Hepatocyte (in vitro differentiated cells): ENCODE measurements around the gene MSI2. TPM values are rescaled to one million over a fixed set of nuclear protein-coding genes. Genes with fewer than 3 reads are reported as not detected.

ENCODE experiments used
- DNase-seq: peaks from one replicate; pipeline ENCODE4 v3.0.0-alpha.2; 2016; ENCODE audit warnings: low spot score
- H2AFZ ChIP-seq: fragments of 200-600 bp; sonication (generic); 2 replicates; pipeline ENCODE4 v1.6.0; 2016; ENCODE audit warnings: antibody characterized with exemption, mild to moderate bottlenecking
- H3K27ac ChIP-seq: fragments of 200-600 bp; sonication (generic); 2 replicates; pipeline ENCODE4 v1.5.1; 2016; ENCODE audit warnings: mild to moderate bottlenecking
- H3K27me3 ChIP-seq: fragments of 200-600 bp; sonication (generic); 2 replicates; pipeline ENCODE4 v1.6.1; 2016
- H3K36me3 ChIP-seq: fragments of 200-600 bp; sonication (generic); replicated peaks from 2 replicates; pipeline ENCODE4 v1.5.1; 2016; ENCODE audit warnings: low read depth; ENCODE audit not compliant: insufficient read depth
- H3K4me1 ChIP-seq: fragments of 200-600 bp; sonication (generic); 2 replicates; pipeline ENCODE4 v1.5.1; 2016; ENCODE audit warnings: mild to moderate bottlenecking, moderate library complexity; ENCODE audit not compliant: insufficient read depth
- H3K4me2 ChIP-seq: fragments of 200-600 bp; sonication (generic); 2 replicates; pipeline ENCODE4 v1.6.0; 2016
- H3K4me3 ChIP-seq: fragments of 200-600 bp; sonication (generic); 2 replicates; pipeline ENCODE4 v1.5.1; 2016; ENCODE audit warnings: mild to moderate bottlenecking
- H3K79me2 ChIP-seq: fragments of 200-600 bp; sonication (generic); 2 replicates; pipeline ENCODE4 v1.6.0; 2017; ENCODE audit warnings: mild to moderate bottlenecking
- H3K9me2 ChIP-seq: fragments of 200-600 bp; sonication (generic); replicated peaks from 2 replicates; pipeline ENCODE4 v1.6.0; 2017; ENCODE audit warnings: mild to moderate bottlenecking; ENCODE audit not compliant: insufficient read depth
- H3K9me3 ChIP-seq: fragments of 200-600 bp; sonication (generic); 2 replicates; pipeline ENCODE4 v1.5.1; 2016; ENCODE audit warnings: low read depth, mild to moderate bottlenecking
- H4K20me1 ChIP-seq: fragments of 200-600 bp; sonication (generic); 2 replicates; pipeline ENCODE4 v1.6.0; 2016; ENCODE audit warnings: mild to moderate bottlenecking; ENCODE audit not compliant: insufficient read depth, poor library complexity, severe bottlenecking
- EZH2 ChIP-seq: fragments of 200-600 bp; sonication (generic); IDR thresholded peaks from 2 replicates; pipeline ENCODE4 v1.6.1; 2016; ENCODE audit warnings: antibody characterized with exemption, mild to moderate bottlenecking, borderline replicate concordance
- EZH2phosphoT487 ChIP-seq: fragments of 200-600 bp; sonication (generic); IDR thresholded peaks from one replicate; pipeline ENCODE4 v1.6.1; 2018; ENCODE audit warnings: antibody characterized with exemption, mild to moderate bottlenecking, low read depth, moderate library complexity; ENCODE audit not compliant: unreplicated experiment, severe bottlenecking
- WGBS: methylation state at CpG from one replicate; pipeline ENCODE4 v1.1.6; 2016; ENCODE audit warnings: low lambda C conversion rate; ENCODE audit errors: missing lambda C conversion rate; 5-methylcytosine and 5-hydroxymethylcytosine counted together
- polyA plus RNA-seq: library from polyadenylated mRNA; unstranded; fragments of >200 nt; fragmentation: Nextera tagmentation; extraction: Ambion mirVana; gene quantifications from 2 replicates; pipeline ENCODE4 v1.2.1, GENCODE V29; 2016
- total RNA-seq: library from RNA; depleted of rRNA; stranded (reverse); fragments of >200 nt; gene quantifications from 2 replicates; pipeline ENCODE4 v1.2.3, GENCODE V29; 2014
- TF ChIP-seq, protein P1 (sequence below): fragments of 200-600 bp; sonication (generic); IDR thresholded peaks from 2 replicates; pipeline ENCODE4 v1.5.1; 2016; ENCODE audit warnings: antibody characterized with exemption, mild to moderate bottlenecking; ENCODE audit not compliant: poor library complexity

The MSI2 gene
- total and polyA plus RNA-seq, 2 experiments from 2014 or later: 16.1 to 60.6 TPM

DNA sequence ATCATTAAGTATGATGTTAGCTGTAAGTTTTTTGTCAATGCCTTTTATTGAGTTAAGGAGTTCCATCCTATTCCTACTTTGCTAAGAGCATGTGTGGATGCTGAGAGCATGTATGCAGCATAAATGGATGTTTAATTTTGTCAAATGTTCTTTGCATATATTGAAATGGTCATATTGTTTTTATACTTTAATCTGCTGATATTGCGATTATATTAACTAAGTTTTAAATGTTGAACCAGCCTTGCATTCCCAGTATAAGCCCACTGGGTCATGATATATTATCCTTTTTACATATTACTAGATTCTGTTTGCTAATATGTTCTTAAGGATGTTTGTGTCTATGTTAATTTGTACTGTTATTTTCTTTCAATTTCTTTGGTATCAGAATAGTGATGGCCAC, 435.6 kb downstream of the MSI2 start:
- H2AFZ ChIP-seq: no peak overlapping the region
- no peaks in the 10 kb centered on the region for H3K27me3 ChIP-seq
- no peaks in the 10 kb centered on the region for H4K20me1 ChIP-seq
- H3K4me2 ChIP-seq: no peak overlapping the region
- DNase-seq: no peak
- 94% methylated on average over 1 of the region's 1 CpG for WGBS
- H3K4me3 ChIP-seq: no peak overlapping the region
- no peaks in the 10 kb centered on the region for H3K36me3 ChIP-seq
- H3K79me2 ChIP-seq: no peaks in the 10 kb centered on the region
- H3K4me1 ChIP-seq: no peaks in the 10 kb centered on the region
- H3K9me3 ChIP-seq: no peaks in the 10 kb centered on the region
- no peaks in the 10 kb centered on the region for H3K9me2 ChIP-seq
- TF ChIP-seq, protein P1, sequence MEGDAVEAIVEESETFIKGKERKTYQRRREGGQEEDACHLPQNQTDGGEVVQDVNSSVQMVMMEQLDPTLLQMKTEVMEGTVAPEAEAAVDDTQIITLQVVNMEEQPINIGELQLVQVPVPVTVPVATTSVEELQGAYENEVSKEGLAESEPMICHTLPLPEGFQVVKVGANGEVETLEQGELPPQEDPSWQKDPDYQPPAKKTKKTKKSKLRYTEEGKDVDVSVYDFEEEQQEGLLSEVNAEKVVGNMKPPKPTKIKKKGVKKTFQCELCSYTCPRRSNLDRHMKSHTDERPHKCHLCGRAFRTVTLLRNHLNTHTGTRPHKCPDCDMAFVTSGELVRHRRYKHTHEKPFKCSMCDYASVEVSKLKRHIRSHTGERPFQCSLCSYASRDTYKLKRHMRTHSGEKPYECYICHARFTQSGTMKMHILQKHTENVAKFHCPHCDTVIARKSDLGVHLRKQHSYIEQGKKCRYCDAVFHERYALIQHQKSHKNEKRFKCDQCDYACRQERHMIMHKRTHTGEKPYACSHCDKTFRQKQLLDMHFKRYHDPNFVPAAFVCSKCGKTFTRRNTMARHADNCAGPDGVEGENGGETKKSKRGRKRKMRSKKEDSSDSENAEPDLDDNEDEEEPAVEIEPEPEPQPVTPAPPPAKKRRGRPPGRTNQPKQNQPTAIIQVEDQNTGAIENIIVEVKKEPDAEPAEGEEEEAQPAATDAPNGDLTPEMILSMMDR: no peak
- TF ChIP-seq EZH2 (no peak), EZH2phosphoT487 (no peak)
- no peak overlapping the region for H3K27ac ChIP-seq

DNA sequence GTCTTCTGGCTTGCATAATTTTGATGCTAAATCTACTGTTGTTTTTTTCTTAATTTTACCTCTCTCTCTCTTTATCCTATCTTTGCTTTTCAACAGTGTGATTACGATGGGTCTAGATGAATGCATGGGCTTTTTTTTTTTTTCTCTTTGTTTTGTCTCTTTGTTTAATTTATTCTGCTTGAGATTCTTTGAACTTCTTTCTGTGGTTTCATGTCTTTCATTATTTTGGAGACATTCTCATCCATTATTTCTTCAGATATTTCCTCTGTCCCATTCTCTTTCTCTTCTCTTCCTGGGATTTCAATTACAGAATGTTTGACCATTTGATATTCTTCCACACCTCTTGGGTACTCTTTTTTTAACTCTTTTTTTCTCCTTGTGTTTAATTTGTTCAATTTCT, 436.4 kb downstream of the MSI2 start:
- Histone ChIP-seq H3K36me3 (no peaks in the 10 kb centered on the region), H3K4me3 (no peak overlapping the region), H3K27ac (no peak overlapping the region), H3K9me3 (no peaks in the 10 kb centered on the region), H3K79me2 (no peaks in the 10 kb centered on the region), H3K27me3 (no peaks in the 10 kb centered on the region), H3K4me1 (no peaks in the 10 kb centered on the region), H2AFZ (no peak overlapping the region), H3K9me2 (no peaks in the 10 kb centered on the region), H3K4me2 (no peak overlapping the region), H4K20me1 (no peaks in the 10 kb centered on the region)
- no peak for DNase-seq
- TF ChIP-seq, protein P1: no peak
- TF ChIP-seq EZH2phosphoT487 (no peak), EZH2 (no peak)
- 100% methylated on average over 1 of the region's 1 CpG for WGBS

DNA sequence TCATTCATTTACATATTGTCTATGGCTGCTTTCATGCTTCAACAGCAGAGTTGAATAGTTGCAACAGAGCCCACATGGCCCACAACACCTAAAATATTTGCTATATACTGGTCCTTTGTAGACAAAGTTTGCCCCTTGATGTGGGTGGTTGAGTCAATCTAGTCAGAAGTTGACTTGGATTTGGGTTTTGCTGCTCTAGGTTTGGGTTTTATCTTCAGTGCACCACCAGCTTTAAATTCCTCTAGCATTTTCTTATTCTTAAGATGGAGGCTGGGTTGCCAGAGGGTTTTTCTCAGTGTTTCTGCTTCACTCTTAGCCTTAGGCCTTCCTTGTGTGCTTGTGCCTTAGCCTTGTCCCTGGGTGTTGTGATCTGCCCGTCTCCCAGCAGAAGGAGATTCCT, 437.7 kb downstream of the MSI2 start:
- Histone ChIP-seq H3K36me3 (no peaks in the 10 kb centered on the region), H3K27ac (no peak overlapping the region), H3K79me2 (no peaks in the 10 kb centered on the region), H3K4me1 (no peaks in the 10 kb centered on the region), H3K4me2 (no peak overlapping the region), H3K27me3 (no peaks in the 10 kb centered on the region), H3K9me3 (no peaks in the 10 kb centered on the region), H2AFZ (no peak overlapping the region), H3K9me2 (no peaks in the 10 kb centered on the region), H3K4me3 (no peak overlapping the region), H4K20me1 (no peaks in the 10 kb centered on the region)
- 88% methylated on average over 1 of the region's 1 CpG for WGBS
- no peak for DNase-seq
- TF ChIP-seq, protein P1: no peak

DNA sequence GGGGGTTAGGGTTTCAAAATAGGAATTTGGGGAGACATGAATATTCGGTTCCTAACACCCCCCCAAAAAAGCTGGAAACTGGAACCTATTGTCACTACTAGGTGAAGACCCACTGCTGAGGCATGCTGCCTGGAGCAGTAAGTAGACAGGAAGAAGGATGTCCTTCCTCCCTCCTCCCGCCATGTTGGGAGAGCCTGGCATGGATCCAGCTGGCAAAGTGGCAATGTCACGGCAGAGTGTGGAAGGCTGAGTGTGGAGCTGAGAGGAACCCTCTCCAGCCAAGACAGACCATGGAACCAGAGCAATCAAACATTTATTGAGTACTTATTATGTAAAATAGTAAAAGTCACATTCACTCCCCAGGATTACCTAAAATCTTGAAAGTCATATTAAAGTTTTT, 439.7 kb downstream of the MSI2 start:
- H3K4me1 ChIP-seq: no peaks in the 10 kb centered on the region
- no peak for TF ChIP-seq EZH2
- TF ChIP-seq, protein P1: no peak
- TF ChIP-seq EZH2phosphoT487: no peak
- no peaks in the 10 kb centered on the region for H4K20me1 ChIP-seq
- H3K79me2 ChIP-seq: no peaks in the 10 kb centered on the region
- H2AFZ ChIP-seq: no peak overlapping the region
- H3K27ac ChIP-seq: no peak overlapping the region
- no peaks in the 10 kb centered on the region for H3K9me2 ChIP-seq
- H3K27me3 ChIP-seq: no peaks in the 10 kb centered on the region
- DNase-seq: no peak
- WGBS: 93% methylated on average over 3 of the region's 3 CpGs
- H3K9me3 ChIP-seq: no peaks in the 10 kb centered on the region
- no peaks in the 10 kb centered on the region for H3K36me3 ChIP-seq
- H3K4me3 ChIP-seq: no peak overlapping the region
- no peak overlapping the region for H3K4me2 ChIP-seq
